Frontal cortex (tissue), 4 donors: ENCODE data around the gene RNF115. TPM values are rescaled to one million over a fixed set of nuclear protein-coding genes. Genes with fewer than 3 reads are reported as not detected.
"Not testable (repeated sequence)": the region's sequence is repeated elsewhere in the genome, so short reads cannot be mapped to it uniquely, and the experiment has no call there.

Experiments
- DNase-seq, 2 donors: peaks; one replicate each; pipeline ENCODE4 v3.0.0; 2012; ENCODE audit warnings: low spot score in 2 of 2
- FAIRE-seq: peaks from 2 replicates; lab custom pipeline; 2012; peaks lifted over from hg19 to GRCh38; lab: Jason Lieb, UNC
- total RNA-seq: library from RNA; depleted of rRNA; stranded (reverse); fragments of >200 nt; gene quantifications from one replicate; pipeline ENCODE4 v1.2.3, GENCODE V29; 2014
- donor health status: control.
- donor health status: control.
- donor health status: control.

RNF115 gene
- total RNA-seq, 1 donor from 2014 or later, result 26.5 TPM

- DNase-seq (no peak), FAIRE-seq (no peak)
Observed at GRCh38 chr1:145750426-145750825, 73.5 kb downstream of the RNF115 start.

- DNase-seq (no peak), FAIRE-seq (no peak)
Observed at GRCh38 chr1:145747398-145748247, 76.3 kb downstream of the RNF115 start.

- FAIRE-seq (no peak), DNase-seq (no peak)
Observed at GRCh38 chr1:145740269-145740668, 83.6 kb downstream of the RNF115 start.

GRCh38 chr1:145736191-145736590 lies 87.7 kb downstream of the RNF115 start:
- DNase-seq (no peak), FAIRE-seq (no peak)

GRCh38 chr1:145730900-145731299 lies 93.0 kb downstream of the RNF115 start:
- DNase-seq (no peak), FAIRE-seq (no peak)

GRCh38 chr1:145730467-145730866 lies 93.4 kb downstream of the RNF115 start:
- FAIRE-seq, result no peak
- no peak for DNase-seq

- FAIRE-seq (no peak), DNase-seq (no peak)
Observed at GRCh38 chr1:145729666-145730436, 94.0 kb downstream of the RNF115 start.

- FAIRE-seq (no peak), DNase-seq (no peak)
Observed at GRCh38 chr1:145729196-145729595, 94.7 kb downstream of the RNF115 start.

GRCh38 chr1:145726193-145726592 lies 97.7 kb downstream of the RNF115 start:
- not testable (repeated sequence) for DNase-seq, FAIRE-seq

GRCh38 chr1:145720878-145721671 lies 102.8 kb downstream of the RNF115 start:
- FAIRE-seq, result no peak
- peak; percentile 25 to 69 for DNase-seq

GRCh38 chr1:145720556-145720877 lies 103.4 kb downstream of the RNF115 start:
- DNase-seq, result no peak
- no peak for FAIRE-seq

- FAIRE-seq (no peak), DNase-seq (no peak)
Observed at GRCh38 chr1:145719230-145720079, 104.4 kb downstream of the RNF115 start, which contains the start of gene CD160. TSS of gene CD160 (plus strand) at chr1:145719499. CDS start at chr1:145728328, 8,829 bp downstream.

- DNase-seq, FAIRE-seq: not testable (repeated sequence)
Observed at GRCh38 chr1:145718465-145718864, 105.4 kb downstream of the RNF115 start.

- DNase-seq, result no peak
- no peak for FAIRE-seq
Observed at GRCh38 chr1:145717833-145718232, 106.1 kb downstream of the RNF115 start.

GRCh38 chr1:145716641-145717345 lies 107.1 kb downstream of the RNF115 start:
- DNase-seq (no peak), FAIRE-seq (no peak)

- no peak for FAIRE-seq
- no peak for DNase-seq
Observed at GRCh38 chr1:145714524-145715111, 109.3 kb downstream of the RNF115 start.

GRCh38 chr1:145711213-145711651 lies 112.7 kb downstream of the RNF115 start:
- no peak for DNase-seq
- FAIRE-seq, result no peak

GRCh38 chr1:145710291-145711027 lies 113.4 kb downstream of the RNF115 start:
- no peak for DNase-seq
- no peak for FAIRE-seq
